BLaER1 treated with 17β-estradiol and CSF1 and Interleukin-3, amounts not matched to agents 10 nM and 100 nM (cell line): ENCODE data around the gene BCL2L12.

ENCODE experiments used
- H3K27ac ChIP-seq, 11 experiments: shearing (Covaris generic); formaldehyde crosslinking; 2 replicates each; pipeline ENCODE4 v1.8.1; 2022
- H3K27me3 ChIP-seq, 11 experiments: shearing (Covaris generic); formaldehyde crosslinking; 2 replicates each; pipeline ENCODE4 v1.8.1; 2022
- H3K36me3 ChIP-seq, 11 experiments: shearing (Covaris generic); formaldehyde crosslinking; 2 replicates each; pipeline ENCODE4 v1.8.1; 2022
- H3K4me1 ChIP-seq, 10 experiments: shearing (Covaris generic); formaldehyde crosslinking; 2 replicates each; pipeline ENCODE4 v1.8.1; 2022
- H3K4me2 ChIP-seq, 11 experiments: shearing (Covaris generic); formaldehyde crosslinking; 2 replicates each; pipeline ENCODE4 v1.8.1; 2022
- H3K4me3 ChIP-seq, 10 experiments: shearing (Covaris generic); formaldehyde crosslinking; 2 replicates each; pipeline ENCODE4 v1.8.1; 2022
- H3K9ac ChIP-seq, 11 experiments: shearing (Covaris generic); formaldehyde crosslinking; 2 replicates each; pipeline ENCODE4 v1.8.1; 2022
- H3K9me3 ChIP-seq, 11 experiments: shearing (Covaris generic); formaldehyde crosslinking; replicated peaks in 1 of 11; 2 replicates each; pipeline ENCODE4 v1.8.1; 2022
- H4K20me1 ChIP-seq, 11 experiments: shearing (Covaris generic); formaldehyde crosslinking; 2 replicates each; pipeline ENCODE4 v1.8.1; 2022
- Cebpa-rat ChIP-seq, 11 experiments: shearing (Covaris generic); IDR thresholded peaks; 2 replicates each; pipeline ENCODE4 v1.8.1; 2022

The BCL2L12 gene

GRCh38 chr19:49657493-49658138 is 8.1 kb upstream of the BCL2L12 start:
- no peak for TF ChIP-seq Cebpa-rat (IDR thresholded peaks at IDR 0.05)
- peaks cover 94 to 99% (median 95%) of the 10 kb centered on the region in 11 experiments for H3K36me3 ChIP-seq
- 0 out of 22 replicates have a peak overlapping the region, but pooled peaks of 1 of the 11 experiments have one; percentile 19 for H3K9ac ChIP-seq
- H3K4me3 ChIP-seq = no peak overlapping the region
- H3K4me1 ChIP-seq = peaks cover 0 to 5% (median 0%) of the 10 kb centered on the region in 10 experiments; a peak in 2 of 20 replicates
- H3K27me3 ChIP-seq = no peaks in the 10 kb centered on the region
- H4K20me1 ChIP-seq = peaks cover 27 to 98% (median 84%) of the 10 kb centered on the region in 11 experiments; a peak in 21 of 22 replicates
- H3K4me2 ChIP-seq = no peak overlapping the region
- no peak overlapping the region for H3K27ac ChIP-seq
- H3K9me3 ChIP-seq = no peaks in the 10 kb centered on the region

- H4K20me1 ChIP-seq = peaks cover 27 to 98% (median 84%) of the 10 kb centered on the region in 11 experiments; a peak in 21 of 22 replicates
- 0 out of 22 replicates have a peak overlapping the region, but pooled peaks of 1 of the 11 experiments have one; percentile 19 for H3K9ac ChIP-seq
- TF ChIP-seq Cebpa-rat (IDR thresholded peaks at IDR 0.05) = no peak
- no peaks in the 10 kb centered on the region for H3K9me3 ChIP-seq
- H3K4me1 ChIP-seq = peaks cover under 1 to 9% (median 2%) of the 10 kb centered on the region in 10 experiments; a peak in 14 of 20 replicates
- no peak overlapping the region for H3K4me2 ChIP-seq
- peaks cover 94 to 99% (median 96%) of the 10 kb centered on the region in 11 experiments for H3K36me3 ChIP-seq
- H3K27me3 ChIP-seq = no peaks in the 10 kb centered on the region
- H3K4me3 ChIP-seq = no peak overlapping the region
- no peak overlapping the region for H3K27ac ChIP-seq
Measured at GRCh38 chr19:49658139-49658517, 7.6 kb upstream of the BCL2L12 start.

DNA sequence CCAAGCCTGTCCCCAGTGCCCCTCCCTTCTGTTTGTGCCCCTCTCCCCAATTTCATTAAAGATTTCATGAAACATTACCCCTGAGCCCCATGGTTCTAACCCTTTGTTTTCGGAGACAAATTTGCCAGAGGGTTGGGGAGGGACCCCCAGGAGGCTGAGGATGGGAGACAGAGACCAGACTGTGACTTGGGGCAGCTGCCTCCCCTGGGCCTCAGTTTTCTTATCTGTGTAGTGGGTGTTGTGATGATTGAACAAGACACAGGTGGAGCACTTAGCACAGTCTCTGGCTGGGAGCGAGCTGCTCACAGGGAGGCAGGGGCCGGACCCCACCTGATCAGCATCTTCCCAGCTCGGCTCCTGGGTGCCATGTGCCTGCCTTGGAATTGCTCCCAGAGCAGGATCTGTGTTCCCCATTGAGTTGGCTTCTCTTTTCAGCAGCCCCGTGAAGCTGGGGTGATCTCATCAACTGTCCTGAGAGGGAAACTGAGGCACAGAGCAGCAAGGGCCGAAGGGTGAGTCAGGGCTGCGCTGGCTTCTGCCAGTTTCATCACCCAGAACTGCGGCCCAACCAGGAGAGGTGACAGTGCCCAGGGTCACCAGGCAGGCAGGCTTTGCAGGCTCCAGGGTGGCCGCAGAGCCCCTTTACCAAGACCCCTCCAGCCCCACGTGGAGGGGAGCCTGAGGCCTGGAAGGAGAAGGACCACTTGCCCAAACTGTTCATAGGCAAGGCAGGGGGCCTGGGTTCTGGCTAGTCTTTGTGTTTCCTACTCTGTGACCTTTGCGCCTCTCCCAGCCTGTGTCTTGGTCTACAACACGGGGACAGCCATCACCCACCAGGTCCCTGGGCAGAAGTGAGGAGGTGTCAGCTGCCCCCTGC is 6.9 kb upstream of the BCL2L12 start:
- H3K4me2 ChIP-seq = no peak overlapping the region
- no peaks in the 10 kb centered on the region for H3K9me3 ChIP-seq
- H3K27me3 ChIP-seq = no peaks in the 10 kb centered on the region
- H3K36me3 ChIP-seq = peaks cover 89 to 97% (median 94%) of the 10 kb centered on the region in 11 experiments
- peaks cover 7 to 15% (median 9%) of the 10 kb centered on the region in 10 experiments for H3K4me1 ChIP-seq
- H3K27ac ChIP-seq = no peak overlapping the region
- H3K9ac ChIP-seq = no peak overlapping the region
- no peak for TF ChIP-seq Cebpa-rat (IDR thresholded peaks at IDR 0.05)
- no peak overlapping the region for H3K4me3 ChIP-seq
- H4K20me1 ChIP-seq = peaks cover 29 to 98% (median 85%) of the 10 kb centered on the region in 11 experiments; a peak in 21 of 22 replicates

- H3K27ac ChIP-seq = no peak overlapping the region
- TF ChIP-seq Cebpa-rat (IDR thresholded peaks at IDR 0.05) = no peak
- H3K4me3 ChIP-seq = no peak overlapping the region
- H3K4me2 ChIP-seq = no peak overlapping the region
- H4K20me1 ChIP-seq = peaks cover 34 to 90% (median 81%) of the 10 kb centered on the region in 11 experiments; a peak in 21 of 22 replicates
- peaks cover 12 to 20% (median 14%) of the 10 kb centered on the region in 10 experiments for H3K4me1 ChIP-seq
- peaks cover 73 to 81% (median 77%) of the 10 kb centered on the region in 11 experiments for H3K36me3 ChIP-seq
- H3K27me3 ChIP-seq = no peaks in the 10 kb centered on the region
- H3K9me3 ChIP-seq = no peaks in the 10 kb centered on the region
- H3K9ac ChIP-seq = no peak overlapping the region
Measured at GRCh38 chr19:49660338-49660961, 5.3 kb upstream of the BCL2L12 start.

GRCh38 chr19:49662011-49662410 is 3.7 kb upstream of the BCL2L12 start:
- Histone ChIP-seq H3K4me1 (peaks cover 21 to 28% (median 22%) of the 10 kb centered on the region in 10 experiments), H3K27ac (peak overlapping the region in 1 of 11 experiments; percentile 12; a peak in 1 of 22 replicates), H3K4me3 (no peak overlapping the region), H3K9ac (peak overlapping the region in 4 of 11 experiments; percentile 18 to 89 (median 56); a peak in 2 of 22 replicates), H3K9me3 (no peaks in the 10 kb centered on the region), H3K4me2 (no peak overlapping the region), H4K20me1 (peaks cover 26 to 85% (median 66%) of the 10 kb centered on the region in 11 experiments; a peak in 20 of 22 replicates), H3K36me3 (peaks cover 57 to 66% (median 61%) of the 10 kb centered on the region in 11 experiments), H3K27me3 (no peaks in the 10 kb centered on the region)
- TF ChIP-seq Cebpa-rat (IDR thresholded peaks at IDR 0.05) = no peak

DNA sequence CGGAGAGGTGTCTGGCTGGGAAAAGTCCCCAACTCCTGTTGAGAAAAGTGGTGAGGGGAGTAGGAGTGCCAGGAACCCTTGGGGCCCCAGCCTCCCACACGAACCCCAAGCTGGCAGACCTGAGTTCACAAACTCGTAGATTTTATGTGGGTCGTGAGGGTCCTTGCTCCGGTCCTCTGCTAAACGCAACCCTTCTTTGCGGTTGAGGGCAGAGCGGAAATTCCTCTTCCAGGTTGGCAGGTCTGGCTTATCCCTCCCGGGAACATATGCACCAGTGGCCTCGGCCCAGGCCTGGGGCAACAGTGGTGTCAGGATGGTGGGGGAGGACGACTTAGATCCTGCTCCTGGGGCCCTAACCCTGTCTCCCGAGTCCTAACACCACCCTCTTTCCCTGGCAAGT is 2.5 kb upstream of the BCL2L12 start:
- Histone ChIP-seq H3K36me3 (peaks cover 46 to 63% (median 56%) of the 10 kb centered on the region in 11 experiments), H3K27ac (peak overlapping the region in 1 of 11 experiments; percentile 80; a peak in 1 of 22 replicates), H3K9ac (peak overlapping the region; percentile 25 to 90 (median 87); a peak in 16 of 22 replicates), H3K4me2 (peak overlapping the region; percentile 89 to 99 (median 98)), H3K4me3 (peak overlapping the region in 3 of 10 experiments; percentile 3 to 90 (median 83); a peak in 2 of 20 replicates), H3K27me3 (no peaks in the 10 kb centered on the region), H3K4me1 (peaks cover 27 to 37% (median 31%) of the 10 kb centered on the region in 10 experiments), H3K9me3 (no peaks in the 10 kb centered on the region), H4K20me1 (peaks cover 26 to 81% (median 57%) of the 10 kb centered on the region in 11 experiments; a peak in 20 of 22 replicates)
- TF ChIP-seq Cebpa-rat (IDR thresholded peaks at IDR 0.05) = no peak

DNA sequence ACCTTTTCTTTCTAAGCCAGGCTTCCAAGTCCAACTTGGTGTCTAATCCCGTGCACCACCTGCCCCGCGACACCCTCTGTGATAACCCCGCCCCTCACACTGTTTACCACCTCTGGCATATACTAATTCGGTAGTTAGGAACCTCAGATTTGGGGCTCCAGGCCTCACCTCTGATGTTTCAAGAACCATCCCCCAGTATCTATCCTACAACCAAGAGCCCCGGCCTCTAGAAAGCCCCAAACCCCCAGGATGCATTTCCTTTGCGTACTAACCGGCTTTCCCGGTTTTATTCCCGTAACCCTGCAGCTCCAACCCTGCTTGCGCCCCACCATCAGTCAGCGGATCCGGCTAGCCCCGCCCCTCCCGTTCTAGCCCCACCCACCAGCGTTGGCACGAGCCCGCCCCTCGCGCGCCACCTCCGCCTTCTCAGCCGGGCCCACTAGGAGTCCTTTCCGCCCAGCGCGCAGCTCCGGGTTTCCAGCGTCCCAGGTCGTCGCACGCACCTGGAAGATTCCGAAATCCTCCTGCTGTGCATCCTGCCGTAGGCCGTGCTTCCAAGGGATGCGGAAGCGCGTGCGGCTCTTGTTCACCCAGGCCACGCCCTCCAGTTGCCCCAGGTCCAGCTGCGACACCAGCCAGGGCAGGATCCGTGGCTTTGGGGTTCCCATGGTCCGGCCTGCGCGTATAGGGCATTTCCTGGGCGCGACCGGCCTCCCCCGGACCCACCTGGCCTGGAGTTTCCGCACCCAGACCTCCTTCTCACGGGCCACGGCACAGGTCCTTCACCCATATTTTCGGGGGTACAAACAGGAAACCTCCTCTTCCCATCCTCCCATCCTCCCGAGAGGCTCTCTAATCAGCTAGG is 1.3 kb upstream of the BCL2L12 start:
- H3K36me3 ChIP-seq = peaks cover 34 to 63% (median 55%) of the 10 kb centered on the region in 11 experiments
- H3K27me3 ChIP-seq = no peaks in the 10 kb centered on the region
- H4K20me1 ChIP-seq = peaks cover 20 to 70% (median 45%) of the 10 kb centered on the region in 11 experiments; a peak in 20 of 22 replicates
- H3K9me3 ChIP-seq = no peaks in the 10 kb centered on the region
- peak overlapping the region; percentile 81 to 90 (median 87) for H3K9ac ChIP-seq
- H3K4me1 ChIP-seq = peaks cover 27 to 47% (median 31%) of the 10 kb centered on the region in 10 experiments
- H3K27ac ChIP-seq = peak overlapping the region; percentile 33 to 83 (median 76); a peak in 21 of 22 replicates
- peak overlapping the region; percentile 78 to 99 (median 86) for H3K4me3 ChIP-seq
- TF ChIP-seq Cebpa-rat (IDR thresholded peaks at IDR 0.05) = no peak
- peak overlapping the region; percentile 89 to 99 (median 98) for H3K4me2 ChIP-seq

- H3K36me3 ChIP-seq = peaks cover 30 to 63% (median 57%) of the 10 kb centered on the region in 11 experiments
Measured at GRCh38 chr19:49665036-49665350, 740 bp upstream of the BCL2L12 start.

More at GRCh38 chr19:49665036-49665350, 740 bp upstream of the BCL2L12 start:
- Histone ChIP-seq H3K9ac (peak overlapping the region; percentile 81 to 90 (median 87)), H4K20me1 (peaks cover 19 to 69% (median 40%) of the 10 kb centered on the region in 11 experiments; a peak in 20 of 22 replicates), H3K4me3 (peak overlapping the region; percentile 78 to 99 (median 86)), H3K27me3 (no peaks in the 10 kb centered on the region), H3K9me3 (no peaks in the 10 kb centered on the region), H3K4me1 (peaks cover 27 to 52% (median 31%) of the 10 kb centered on the region in 10 experiments), H3K27ac (peak overlapping the region; percentile 33 to 83 (median 76); a peak in 21 of 22 replicates), H3K4me2 (peak overlapping the region; percentile 89 to 99 (median 98))
- TF ChIP-seq Cebpa-rat (IDR thresholded peaks at IDR 0.05) = no peak
